ENCODE results near the gene NDUFB7. TPM values are rescaled to one million over a fixed set of nuclear protein-coding genes. Genes with fewer than 3 reads are reported as not detected.

Gene NDUFB7
- total and polyA plus RNA-seq, 2 of the 8 experiments (the other 6 are each of a cell fraction or from before 2014, with no cell fraction given): 151 to 740 TPM

- TF ChIP-seq, protein P1, sequence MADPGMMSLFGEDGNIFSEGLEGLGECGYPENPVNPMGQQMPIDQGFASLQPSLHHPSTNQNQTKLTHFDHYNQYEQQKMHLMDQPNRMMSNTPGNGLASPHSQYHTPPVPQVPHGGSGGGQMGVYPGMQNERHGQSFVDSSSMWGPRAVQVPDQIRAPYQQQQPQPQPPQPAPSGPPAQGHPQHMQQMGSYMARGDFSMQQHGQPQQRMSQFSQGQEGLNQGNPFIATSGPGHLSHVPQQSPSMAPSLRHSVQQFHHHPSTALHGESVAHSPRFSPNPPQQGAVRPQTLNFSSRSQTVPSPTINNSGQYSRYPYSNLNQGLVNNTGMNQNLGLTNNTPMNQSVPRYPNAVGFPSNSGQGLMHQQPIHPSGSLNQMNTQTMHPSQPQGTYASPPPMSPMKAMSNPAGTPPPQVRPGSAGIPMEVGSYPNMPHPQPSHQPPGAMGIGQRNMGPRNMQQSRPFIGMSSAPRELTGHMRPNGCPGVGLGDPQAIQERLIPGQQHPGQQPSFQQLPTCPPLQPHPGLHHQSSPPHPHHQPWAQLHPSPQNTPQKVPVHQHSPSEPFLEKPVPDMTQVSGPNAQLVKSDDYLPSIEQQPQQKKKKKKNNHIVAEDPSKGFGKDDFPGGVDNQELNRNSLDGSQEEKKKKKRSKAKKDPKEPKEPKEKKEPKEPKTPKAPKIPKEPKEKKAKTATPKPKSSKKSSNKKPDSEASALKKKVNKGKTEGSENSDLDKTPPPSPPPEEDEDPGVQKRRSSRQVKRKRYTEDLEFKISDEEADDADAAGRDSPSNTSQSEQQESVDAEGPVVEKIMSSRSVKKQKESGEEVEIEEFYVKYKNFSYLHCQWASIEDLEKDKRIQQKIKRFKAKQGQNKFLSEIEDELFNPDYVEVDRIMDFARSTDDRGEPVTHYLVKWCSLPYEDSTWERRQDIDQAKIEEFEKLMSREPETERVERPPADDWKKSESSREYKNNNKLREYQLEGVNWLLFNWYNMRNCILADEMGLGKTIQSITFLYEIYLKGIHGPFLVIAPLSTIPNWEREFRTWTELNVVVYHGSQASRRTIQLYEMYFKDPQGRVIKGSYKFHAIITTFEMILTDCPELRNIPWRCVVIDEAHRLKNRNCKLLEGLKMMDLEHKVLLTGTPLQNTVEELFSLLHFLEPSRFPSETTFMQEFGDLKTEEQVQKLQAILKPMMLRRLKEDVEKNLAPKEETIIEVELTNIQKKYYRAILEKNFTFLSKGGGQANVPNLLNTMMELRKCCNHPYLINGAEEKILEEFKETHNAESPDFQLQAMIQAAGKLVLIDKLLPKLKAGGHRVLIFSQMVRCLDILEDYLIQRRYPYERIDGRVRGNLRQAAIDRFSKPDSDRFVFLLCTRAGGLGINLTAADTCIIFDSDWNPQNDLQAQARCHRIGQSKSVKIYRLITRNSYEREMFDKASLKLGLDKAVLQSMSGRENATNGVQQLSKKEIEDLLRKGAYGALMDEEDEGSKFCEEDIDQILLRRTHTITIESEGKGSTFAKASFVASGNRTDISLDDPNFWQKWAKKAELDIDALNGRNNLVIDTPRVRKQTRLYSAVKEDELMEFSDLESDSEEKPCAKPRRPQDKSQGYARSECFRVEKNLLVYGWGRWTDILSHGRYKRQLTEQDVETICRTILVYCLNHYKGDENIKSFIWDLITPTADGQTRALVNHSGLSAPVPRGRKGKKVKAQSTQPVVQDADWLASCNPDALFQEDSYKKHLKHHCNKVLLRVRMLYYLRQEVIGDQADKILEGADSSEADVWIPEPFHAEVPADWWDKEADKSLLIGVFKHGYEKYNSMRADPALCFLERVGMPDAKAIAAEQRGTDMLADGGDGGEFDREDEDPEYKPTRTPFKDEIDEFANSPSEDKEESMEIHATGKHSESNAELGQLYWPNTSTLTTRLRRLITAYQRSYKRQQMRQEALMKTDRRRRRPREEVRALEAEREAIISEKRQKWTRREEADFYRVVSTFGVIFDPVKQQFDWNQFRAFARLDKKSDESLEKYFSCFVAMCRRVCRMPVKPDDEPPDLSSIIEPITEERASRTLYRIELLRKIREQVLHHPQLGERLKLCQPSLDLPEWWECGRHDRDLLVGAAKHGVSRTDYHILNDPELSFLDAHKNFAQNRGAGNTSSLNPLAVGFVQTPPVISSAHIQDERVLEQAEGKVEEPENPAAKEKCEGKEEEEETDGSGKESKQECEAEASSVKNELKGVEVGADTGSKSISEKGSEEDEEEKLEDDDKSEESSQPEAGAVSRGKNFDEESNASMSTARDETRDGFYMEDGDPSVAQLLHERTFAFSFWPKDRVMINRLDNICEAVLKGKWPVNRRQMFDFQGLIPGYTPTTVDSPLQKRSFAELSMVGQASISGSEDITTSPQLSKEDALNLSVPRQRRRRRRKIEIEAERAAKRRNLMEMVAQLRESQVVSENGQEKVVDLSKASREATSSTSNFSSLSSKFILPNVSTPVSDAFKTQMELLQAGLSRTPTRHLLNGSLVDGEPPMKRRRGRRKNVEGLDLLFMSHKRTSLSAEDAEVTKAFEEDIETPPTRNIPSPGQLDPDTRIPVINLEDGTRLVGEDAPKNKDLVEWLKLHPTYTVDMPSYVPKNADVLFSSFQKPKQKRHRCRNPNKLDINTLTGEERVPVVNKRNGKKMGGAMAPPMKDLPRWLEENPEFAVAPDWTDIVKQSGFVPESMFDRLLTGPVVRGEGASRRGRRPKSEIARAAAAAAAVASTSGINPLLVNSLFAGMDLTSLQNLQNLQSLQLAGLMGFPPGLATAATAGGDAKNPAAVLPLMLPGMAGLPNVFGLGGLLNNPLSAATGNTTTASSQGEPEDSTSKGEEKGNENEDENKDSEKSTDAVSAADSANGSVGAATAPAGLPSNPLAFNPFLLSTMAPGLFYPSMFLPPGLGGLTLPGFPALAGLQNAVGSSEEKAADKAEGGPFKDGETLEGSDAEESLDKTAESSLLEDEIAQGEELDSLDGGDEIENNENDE (IDR thresholded peaks at IDR 0.05; ENCODE audit: insufficient replicate concordance, low read length): no peak
- TF ChIP-seq TBP (IDR thresholded peaks at IDR 0.05; ENCODE audit: low read depth, low read length) (no peak), GTF2F1 (IDR thresholded peaks at IDR 0.05; ENCODE audit: borderline replicate concordance, low read depth, low read length) (no peak), KDM1A (IDR thresholded peaks at IDR 0.05; ENCODE audit: borderline replicate concordance, low read length) (peak; percentile 92), RNF2 (IDR thresholded peaks at IDR 0.05; ENCODE audit: borderline replicate concordance, low read depth, low read length, missing control alignments, poor library complexity, severe bottlenecking) (no peak), SIN3A (conservative IDR thresholded peaks at IDR 0.05 in 1 of 2, IDR thresholded peaks at IDR 0.05 in 1 of 2; ENCODE audit: low read depth in 1 of 2, low read length in 2 of 2) (no peak), RBBP5 (IDR thresholded peaks at IDR 0.05; ENCODE audit: borderline replicate concordance, low read depth, low read length) (no peak), BACH1 (IDR thresholded peaks at IDR 0.05; ENCODE audit: low read length) (no peak)
- TF ChIP-seq, protein P2, sequence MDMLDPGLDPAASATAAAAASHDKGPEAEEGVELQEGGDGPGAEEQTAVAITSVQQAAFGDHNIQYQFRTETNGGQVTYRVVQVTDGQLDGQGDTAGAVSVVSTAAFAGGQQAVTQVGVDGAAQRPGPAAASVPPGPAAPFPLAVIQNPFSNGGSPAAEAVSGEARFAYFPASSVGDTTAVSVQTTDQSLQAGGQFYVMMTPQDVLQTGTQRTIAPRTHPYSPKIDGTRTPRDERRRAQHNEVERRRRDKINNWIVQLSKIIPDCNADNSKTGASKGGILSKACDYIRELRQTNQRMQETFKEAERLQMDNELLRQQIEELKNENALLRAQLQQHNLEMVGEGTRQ (IDR thresholded peaks at IDR 0.05; ENCODE audit: low read length): no peak
Observed at GRCh38 chr19:14580623-14581237, 8.9 kb upstream of the NDUFB7 start (continued).

Measured in H1 (cell line).